Left ventricle myocardium superior (tissue), 1 donor: ENCODE data around the gene VEPH1. TPM values are rescaled to one million over a fixed set of nuclear protein-coding genes. Genes with fewer than 3 reads are reported as not detected.

Experiments used
- ATAC-seq: fragments of 200-7000 bp; cut with Tn5 transposase; one replicate; pipeline ENCODE4 v1.9.1; 2020; ENCODE audit warnings: mild to moderate bottlenecking, moderate library complexity
- DNase-seq: peaks from one replicate; pipeline ENCODE4 v3.0.0-alpha.2; 2020
- intact Hi-C: fragments of 100-400 bp; cut with micrococcal nuclease; formaldehyde crosslinking; loops from one replicate; pipeline ENCODE4 v1.11.0; 2022
- total RNA-seq: library from RNA; stranded (reverse); fragmentation: NEBNext Ultra II Directional; extraction: Animal tissue kit (Norgen Biotek cat#: 25700); gene quantifications from one replicate; pipeline ENCODE4 v1.2.1, GENCODE V29; 2021
- donor health status: DM: no; HTN: yes; CAD: no; lungs with severe emphysema.

The VEPH1 gene
- total RNA-seq, 1 donor from 2014 or later: 0.25 TPM

GRCh38 chr3:157493627-157494550, 9.3 kb downstream of the VEPH1 start:
- ATAC-seq: peak; percentile 19
- no peak for DNase-seq
- intact Hi-C loops: loop anchor here (2.0 kb wide), 1 partner anchor 289 kb away; no protein-coding TSS in a partner anchor

- no peak for DNase-seq
- no peak for ATAC-seq
- intact Hi-C loops: no loop called here
Measured at GRCh38 chr3:157491136-157491535, 12.1 kb downstream of the VEPH1 start.

- DNase-seq (no peak), ATAC-seq (no peak)
- intact Hi-C loops: no loop called here
Measured at GRCh38 chr3:157488144-157488543, 15.1 kb downstream of the VEPH1 start.

- intact Hi-C loops: no loop called here
- no peak for DNase-seq
- no peak for ATAC-seq
Measured at GRCh38 chr3:157487339-157487738, 15.9 kb downstream of the VEPH1 start.

GRCh38 chr3:157479464-157480243, 23.6 kb downstream of the VEPH1 start:
- intact Hi-C loops: no loop called here
- ATAC-seq: no peak

GRCh38 chr3:157477441-157477840, 25.8 kb downstream of the VEPH1 start:
- no peak for DNase-seq
- no peak for ATAC-seq
- intact Hi-C loops: no loop called here

More at GRCh38 chr3:157479464-157480243, 23.6 kb downstream of the VEPH1 start:
- DNase-seq: no peak

DNA sequence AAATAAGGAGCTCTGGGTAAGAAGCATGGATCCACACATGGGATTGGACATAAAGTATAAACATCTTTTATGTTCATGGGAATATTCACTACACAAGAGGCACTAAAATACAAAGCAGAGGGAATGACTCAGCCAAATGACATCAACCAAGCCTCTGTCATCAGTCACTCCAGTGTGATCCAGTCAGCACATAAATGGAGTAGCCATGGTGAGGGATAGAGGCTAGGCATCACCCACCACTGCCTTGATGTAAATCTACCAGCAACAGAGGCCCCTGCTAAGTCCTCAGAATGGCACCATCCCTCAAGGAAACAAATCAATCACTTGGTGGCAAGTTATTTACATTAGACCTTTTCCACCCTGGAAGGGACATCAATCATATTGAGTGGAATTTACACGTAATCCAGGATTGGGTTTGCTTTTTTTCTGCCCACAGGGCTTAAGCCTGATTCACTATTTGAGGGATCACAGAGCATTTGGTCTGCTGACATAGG, 27.2 kb downstream of the VEPH1 start:
- ATAC-seq (no peak), DNase-seq (no peak)
- intact Hi-C loops: no loop called here

DNA sequence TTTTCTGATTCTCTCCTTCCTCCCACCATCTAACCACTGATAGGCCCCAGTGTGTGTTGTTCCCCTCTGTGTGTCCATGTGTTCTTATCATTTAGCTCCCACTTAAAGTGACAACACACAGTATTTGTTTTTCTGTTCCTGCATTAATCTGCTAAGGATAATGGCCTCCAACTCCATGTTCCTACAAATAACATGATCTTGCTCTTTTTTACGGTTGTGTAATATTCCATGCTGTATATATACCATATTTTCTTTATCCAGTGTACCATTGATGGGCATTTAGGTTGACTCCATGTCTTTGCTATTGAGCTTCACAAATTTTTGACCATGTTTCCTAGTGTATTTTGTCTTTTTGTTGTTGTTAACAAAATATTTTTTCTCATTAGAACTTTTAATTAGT, 30.6 kb downstream of the VEPH1 start:
- DNase-seq (no peak), ATAC-seq (no peak)
- intact Hi-C loops: no loop called here

DNA sequence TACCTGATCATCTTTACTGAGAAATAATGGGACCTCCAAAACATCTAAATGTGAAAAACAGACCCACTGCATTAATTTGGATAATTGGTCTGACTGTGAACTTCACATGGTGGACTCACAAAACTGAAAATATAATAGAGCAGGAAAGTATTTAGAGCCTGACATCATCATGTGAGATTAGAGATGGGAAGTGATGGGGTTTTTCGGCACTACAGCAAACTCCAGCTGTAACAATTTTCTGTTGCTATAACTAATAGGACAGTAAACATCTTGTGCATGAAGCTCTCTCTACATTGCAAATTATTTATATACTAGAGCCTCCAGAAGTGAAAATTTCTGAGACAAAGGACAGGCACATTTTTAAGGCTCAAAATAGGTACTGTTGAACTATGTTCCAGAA, 32.2 kb downstream of the VEPH1 start:
- intact Hi-C loops: no loop called here
- no peak for ATAC-seq
- DNase-seq: no peak

- DNase-seq (no peak), ATAC-seq (no peak)
- intact Hi-C loops: no loop called here
Measured at GRCh38 chr3:157469561-157470294, 33.5 kb downstream of the VEPH1 start.

GRCh38 chr3:157467200-157467599, 36.0 kb downstream of the VEPH1 start:
- DNase-seq: no peak
- intact Hi-C loops: no loop called here
- ATAC-seq: no peak

DNA sequence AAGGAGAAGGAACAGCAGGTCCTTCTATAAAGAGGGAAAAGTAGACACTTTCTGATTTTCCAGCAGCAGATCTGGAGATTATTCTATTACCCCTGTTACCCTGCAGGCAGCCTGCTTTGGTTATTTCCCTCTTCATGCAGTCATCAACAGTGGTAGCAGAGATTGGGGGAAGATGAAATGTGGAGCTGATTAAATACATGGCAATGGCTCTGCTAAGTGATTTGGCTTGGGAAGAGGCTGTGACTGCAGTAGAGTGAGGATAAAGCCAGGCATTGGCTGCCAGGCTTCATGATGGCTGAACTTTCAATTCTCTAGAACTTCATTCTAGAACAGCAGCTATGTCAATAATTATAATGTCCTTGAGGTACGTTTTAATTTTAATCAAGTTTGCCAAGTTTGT, 37.5 kb downstream of the VEPH1 start:
- intact Hi-C loops: no loop called here
- no peak for DNase-seq
- no peak for ATAC-seq

- DNase-seq: no peak
- intact Hi-C loops: no loop called here
- peak; percentile 38 for ATAC-seq
Measured at GRCh38 chr3:157464321-157464720, 38.9 kb downstream of the VEPH1 start.

DNA sequence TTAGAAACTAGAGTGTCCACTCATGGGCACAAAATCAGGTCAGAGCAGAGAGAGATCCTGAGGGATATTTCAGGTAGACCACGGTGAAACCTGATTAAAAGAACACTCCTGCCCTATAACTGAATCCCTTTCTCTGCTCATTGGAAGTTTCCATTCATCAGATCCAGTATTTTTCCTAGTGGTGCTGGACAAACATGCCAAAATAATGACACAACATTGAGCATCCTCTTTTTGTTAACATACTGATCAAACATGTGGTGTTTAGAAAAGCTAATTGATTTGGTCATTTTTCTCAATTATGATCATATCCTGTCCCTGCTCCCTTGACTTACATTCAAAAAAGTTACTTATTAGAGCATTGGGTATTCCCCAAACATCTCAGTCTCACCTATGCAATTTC, 39.4 kb downstream of the VEPH1 start:
- ATAC-seq: no peak
- DNase-seq: no peak
- intact Hi-C loops: no loop called here

- ATAC-seq: no peak
- DNase-seq: no peak
- intact Hi-C loops: no loop called here
Measured at GRCh38 chr3:157460253-157460652, 43.0 kb downstream of the VEPH1 start.

DNA sequence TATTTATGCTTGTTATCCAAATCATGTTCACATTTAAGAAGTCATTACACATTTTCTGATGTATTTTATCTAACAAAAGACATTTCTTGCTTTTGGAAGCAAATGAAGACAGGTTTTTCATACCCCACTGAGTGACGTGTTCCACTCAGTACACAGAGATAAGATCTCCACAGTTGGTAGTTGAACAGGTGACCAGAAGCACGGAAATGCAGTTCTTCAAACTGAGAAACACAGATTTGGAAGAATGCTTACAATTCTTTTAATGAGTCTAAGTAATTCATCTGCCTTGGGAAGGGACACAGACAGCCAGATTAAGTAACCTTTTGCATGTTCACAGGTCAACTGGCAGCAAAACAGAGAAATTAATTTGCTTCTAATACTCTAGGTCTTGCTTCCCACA, 43.5 kb downstream of the VEPH1 start:
- DNase-seq: no peak
- intact Hi-C loops: no loop called here
- ATAC-seq: no peak

DNA sequence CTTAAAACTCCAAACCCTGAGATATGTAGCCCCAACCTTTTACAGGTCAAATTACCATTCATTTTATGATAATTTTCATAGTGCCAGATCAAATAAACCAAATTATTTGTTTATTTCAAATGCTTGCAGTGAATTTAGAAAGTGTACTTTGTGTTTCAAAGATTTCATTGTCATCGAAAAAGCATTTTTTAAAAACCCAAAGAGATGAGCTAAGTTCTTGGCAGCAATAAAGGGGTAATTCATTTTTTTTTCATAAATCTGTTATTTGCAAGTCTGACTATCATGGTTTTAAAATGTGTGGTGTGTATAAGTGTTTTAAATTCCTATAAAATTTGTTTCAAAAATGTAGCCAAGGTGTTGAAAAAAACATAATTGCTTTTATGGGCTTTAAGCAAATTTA, 49.4 kb downstream of the VEPH1 start:
- ATAC-seq (no peak), DNase-seq (no peak)
- intact Hi-C loops: no loop called here

DNA sequence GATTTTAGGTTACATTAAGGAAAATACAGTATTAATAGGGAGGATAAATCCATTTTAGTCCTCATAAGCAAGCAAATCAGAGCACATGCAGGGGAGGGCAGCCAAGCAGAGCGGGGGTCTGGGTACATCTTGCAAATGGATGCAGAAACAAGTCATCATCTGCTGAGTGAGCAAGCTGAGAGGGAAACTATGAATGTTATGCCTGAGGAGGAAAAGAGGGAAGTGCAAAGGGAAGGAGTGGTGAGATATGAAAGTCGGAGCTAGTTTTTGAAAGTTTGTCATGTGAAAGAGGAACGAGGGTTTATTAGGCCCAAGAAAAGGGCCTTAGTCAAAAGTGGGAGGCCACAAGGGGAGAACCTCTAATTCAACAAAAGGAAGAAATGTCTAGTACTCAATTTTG, 51.1 kb downstream of the VEPH1 start:
- ATAC-seq: no peak
- intact Hi-C loops: no loop called here
- no peak for DNase-seq

DNA sequence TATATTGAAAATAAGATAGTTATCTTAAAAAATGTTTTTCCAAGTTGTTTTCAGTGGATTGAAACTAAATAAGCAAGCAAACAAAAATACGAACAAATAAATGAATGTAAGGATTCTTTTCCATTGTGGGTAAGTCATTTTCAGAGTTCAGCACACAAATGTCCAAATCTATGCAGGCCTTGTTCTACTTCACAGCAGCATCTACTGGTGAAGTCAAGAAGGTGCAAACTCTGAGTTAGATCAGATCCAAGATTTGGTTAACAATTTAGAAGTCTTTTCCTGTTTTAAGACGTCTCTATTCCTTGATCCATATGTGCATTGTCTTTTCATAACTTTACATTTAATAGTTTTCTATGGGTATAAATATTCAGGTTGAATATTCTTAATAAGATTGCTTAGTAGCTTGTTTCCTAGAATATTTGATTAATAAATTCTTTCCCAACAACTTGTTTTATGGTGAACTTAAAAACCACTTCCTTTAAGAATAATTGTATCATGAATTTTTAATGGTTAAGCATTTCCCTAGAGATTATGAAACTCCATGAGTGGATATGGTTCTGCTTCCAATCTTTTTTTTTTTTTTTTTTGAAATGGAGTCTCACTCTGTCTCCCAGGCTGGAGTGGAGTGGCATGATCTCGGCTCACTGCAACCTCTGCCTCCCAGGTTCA, 56.1 kb downstream of the VEPH1 start:
- no peak for DNase-seq
- intact Hi-C loops: no loop called here
- no peak for ATAC-seq
